Activated T-helper 17 cell treated with anti-CD3 and anti-CD28 coated beads, Interleukin-2, amount 50 U/mL, for 72 hours (primary cell): Measurements from ENCODE around the gene NINL. TPM values are rescaled to one million over a fixed set of nuclear protein-coding genes. Genes with fewer than 3 reads are reported as not detected.

ENCODE experiments used
- ATAC-seq: fragments of 150-1000 bp; cut with Tn5 transposase; replicated peaks from 2 replicates; pipeline ENCODE4 v1.10.0; 2021; ENCODE audit warnings: mild to moderate bottlenecking, moderate library complexity
- H3K27ac Mint-ChIP-seq: one replicate; pipeline ENCODE4 v1.8.0; 2022; ENCODE audit warnings: mixed read lengths
- H3K27me3 Mint-ChIP-seq: one replicate; pipeline ENCODE4 v1.8.0; 2022; ENCODE audit warnings: mixed read lengths
- H3K36me3 Mint-ChIP-seq: one replicate; pipeline ENCODE4 v1.8.0; 2022; ENCODE audit warnings: low read depth, mild to moderate bottlenecking, mixed read lengths
- H3K4me1 Mint-ChIP-seq: one replicate; pipeline ENCODE4 v1.8.0; 2022; ENCODE audit warnings: mixed read lengths
- H3K4me3 Mint-ChIP-seq: one replicate; pipeline ENCODE4 v1.8.0; 2022; ENCODE audit warnings: mild to moderate bottlenecking, mixed read lengths
- H3K9me3 Mint-ChIP-seq: one replicate; pipeline ENCODE4 v1.8.0; 2022; ENCODE audit warnings: mixed read lengths
- total RNA-seq, 2 donors: library from RNA; stranded (reverse); gene quantifications; one replicate each; pipeline ENCODE4 v1.2.3, GENCODE V29; 2022

The NINL gene
- total RNA-seq, 2 donors from 2014 or later: 1.7 to 4.6 TPM

GRCh38 chr20:25500880-25501351 lies 84.4 kb downstream of the NINL start:
- Mint-ChIP-seq H3K4me3 (no peak overlapping the region), H3K4me1 (no peaks in the 10 kb centered on the region), H3K9me3 (no peaks in the 10 kb centered on the region), H3K27me3 (no peaks in the 10 kb centered on the region), H3K36me3 (no peaks in the 10 kb centered on the region), H3K27ac (no peak overlapping the region)
- no peak for ATAC-seq

- no peak overlapping the region for H3K27ac Mint-ChIP-seq
- H3K9me3 Mint-ChIP-seq: no peaks in the 10 kb centered on the region
- H3K4me1 Mint-ChIP-seq: no peaks in the 10 kb centered on the region
- no peaks in the 10 kb centered on the region for H3K27me3 Mint-ChIP-seq
- no peak overlapping the region for H3K4me3 Mint-ChIP-seq
- ATAC-seq: no peak
- H3K36me3 Mint-ChIP-seq: no peaks in the 10 kb centered on the region
Measured at GRCh38 chr20:25499855-25500434, 85.4 kb downstream of the NINL start.

- H3K9me3 Mint-ChIP-seq: no peaks in the 10 kb centered on the region
- no peak overlapping the region for H3K27ac Mint-ChIP-seq
- no peaks in the 10 kb centered on the region for H3K27me3 Mint-ChIP-seq
- no peak for ATAC-seq
- peaks cover 4% of the 10 kb centered on the region for H3K4me1 Mint-ChIP-seq
- H3K36me3 Mint-ChIP-seq: no peaks in the 10 kb centered on the region
- H3K4me3 Mint-ChIP-seq: no peak overlapping the region
Measured at GRCh38 chr20:25499031-25499430, 86.3 kb downstream of the NINL start.

- no peak overlapping the region for H3K4me3 Mint-ChIP-seq
- H3K4me1 Mint-ChIP-seq: peaks cover 5% of the 10 kb centered on the region
- H3K36me3 Mint-ChIP-seq: no peaks in the 10 kb centered on the region
- ATAC-seq: no peak
- no peaks in the 10 kb centered on the region for H3K27me3 Mint-ChIP-seq
- no peaks in the 10 kb centered on the region for H3K9me3 Mint-ChIP-seq
- no peak overlapping the region for H3K27ac Mint-ChIP-seq
Measured at GRCh38 chr20:25498280-25498606, 87.1 kb downstream of the NINL start.

- Mint-ChIP-seq H3K27me3 (no peaks in the 10 kb centered on the region), H3K27ac (no peak overlapping the region), H3K9me3 (no peaks in the 10 kb centered on the region), H3K4me3 (no peak overlapping the region), H3K36me3 (no peaks in the 10 kb centered on the region), H3K4me1 (peaks cover 5% of the 10 kb centered on the region)
- no peak for ATAC-seq
Measured at GRCh38 chr20:25497586-25498279, 87.6 kb downstream of the NINL start.

- no peak overlapping the region for H3K27ac Mint-ChIP-seq
- no peaks in the 10 kb centered on the region for H3K9me3 Mint-ChIP-seq
- H3K4me1 Mint-ChIP-seq: peaks cover 5% of the 10 kb centered on the region
- no peak overlapping the region for H3K4me3 Mint-ChIP-seq
- no peak for ATAC-seq
- H3K27me3 Mint-ChIP-seq: no peaks in the 10 kb centered on the region
- no peaks in the 10 kb centered on the region for H3K36me3 Mint-ChIP-seq
Measured at GRCh38 chr20:25496968-25497401, 88.3 kb downstream of the NINL start.

GRCh38 chr20:25496165-25496967 lies 89.0 kb downstream of the NINL start:
- no peaks in the 10 kb centered on the region for H3K27me3 Mint-ChIP-seq
- ATAC-seq: no peak
- no peaks in the 10 kb centered on the region for H3K36me3 Mint-ChIP-seq
- H3K27ac Mint-ChIP-seq: no peak overlapping the region
- H3K4me1 Mint-ChIP-seq: peaks cover 5% of the 10 kb centered on the region
- no peaks in the 10 kb centered on the region for H3K9me3 Mint-ChIP-seq
- no peak overlapping the region for H3K4me3 Mint-ChIP-seq

- H3K4me1 Mint-ChIP-seq: peaks cover 5% of the 10 kb centered on the region
- no peaks in the 10 kb centered on the region for H3K9me3 Mint-ChIP-seq
- no peak overlapping the region for H3K27ac Mint-ChIP-seq
- no peak overlapping the region for H3K4me3 Mint-ChIP-seq
- no peaks in the 10 kb centered on the region for H3K36me3 Mint-ChIP-seq
- no peaks in the 10 kb centered on the region for H3K27me3 Mint-ChIP-seq
- ATAC-seq: no peak
Measured at GRCh38 chr20:25495189-25495824, 90.0 kb downstream of the NINL start.

- Mint-ChIP-seq H3K36me3 (no peaks in the 10 kb centered on the region), H3K4me1 (peaks cover 5% of the 10 kb centered on the region), H3K9me3 (no peaks in the 10 kb centered on the region), H3K27ac (peak overlapping the region; percentile 24), H3K27me3 (no peaks in the 10 kb centered on the region), H3K4me3 (no peak overlapping the region)
- ATAC-seq: no peak
Measured at GRCh38 chr20:25494506-25495188, 90.7 kb downstream of the NINL start.

GRCh38 chr20:25493748-25494505 lies 91.4 kb downstream of the NINL start:
- peak overlapping the region; percentile 24 for H3K27ac Mint-ChIP-seq
- peaks cover 5% of the 10 kb centered on the region for H3K4me1 Mint-ChIP-seq
- no peaks in the 10 kb centered on the region for H3K9me3 Mint-ChIP-seq
- H3K4me3 Mint-ChIP-seq: no peak overlapping the region
- H3K36me3 Mint-ChIP-seq: no peaks in the 10 kb centered on the region
- no peaks in the 10 kb centered on the region for H3K27me3 Mint-ChIP-seq
- ATAC-seq: no peak

GRCh38 chr20:25493137-25493536 lies 92.2 kb downstream of the NINL start:
- Mint-ChIP-seq H3K27me3 (no peaks in the 10 kb centered on the region), H3K27ac (no peak overlapping the region), H3K4me1 (peaks cover 5% of the 10 kb centered on the region), H3K36me3 (no peaks in the 10 kb centered on the region), H3K4me3 (no peak overlapping the region), H3K9me3 (no peaks in the 10 kb centered on the region)
- no peak for ATAC-seq

GRCh38 chr20:25491446-25492038 lies 93.8 kb downstream of the NINL start:
- H3K4me3 Mint-ChIP-seq: no peak overlapping the region
- no peaks in the 10 kb centered on the region for H3K36me3 Mint-ChIP-seq
- H3K4me1 Mint-ChIP-seq: peaks cover 7% of the 10 kb centered on the region
- no peak for ATAC-seq
- no peaks in the 10 kb centered on the region for H3K27me3 Mint-ChIP-seq
- no peaks in the 10 kb centered on the region for H3K9me3 Mint-ChIP-seq
- no peak overlapping the region for H3K27ac Mint-ChIP-seq

GRCh38 chr20:25490656-25491445 lies 94.5 kb downstream of the NINL start:
- H3K4me1 Mint-ChIP-seq: peaks cover 11% of the 10 kb centered on the region
- no peak for ATAC-seq
- no peaks in the 10 kb centered on the region for H3K27me3 Mint-ChIP-seq
- no peaks in the 10 kb centered on the region for H3K36me3 Mint-ChIP-seq
- no peak overlapping the region for H3K27ac Mint-ChIP-seq
- no peak overlapping the region for H3K4me3 Mint-ChIP-seq
- no peaks in the 10 kb centered on the region for H3K9me3 Mint-ChIP-seq
